WTC11 (cell line): ENCODE results near the gene CXCL14. TPM values are rescaled to one million over a fixed set of nuclear protein-coding genes. Genes with fewer than 3 reads are reported as not detected.

ENCODE experiments used
- ATAC-seq: fragments of 200-7000 bp; cut with Tn5 transposase; 2 replicates; pipeline ENCODE4 v1.10.0; 2021; ENCODE audit warnings: mild to moderate bottlenecking, moderate library complexity
- CTCF ChIA-PET: fragments of 300-600 bp; sonication (Branson Sonifier 250); formaldehyde crosslinking; loops from one replicate; lab custom pipeline; 2021; ENCODE audit warnings: antibody characterized with exemption; lab: Charles Lee
- POLR2A ChIA-PET: fragments of 350-600 bp; sonication (Branson Sonifier 250); formaldehyde crosslinking; loops from one replicate; lab custom pipeline; 2021; ENCODE audit warnings: antibody characterized with exemption; lab: Charles Lee
- DNase-seq: peaks from one replicate; pipeline ENCODE4 v3.0.0; 2021; ENCODE audit warnings: low spot score
- H3K27ac Mint-ChIP-seq: 2 replicates; pipeline ENCODE4 v1.8.0; 2021; ENCODE audit warnings: mixed read lengths
- H3K27me3 Mint-ChIP-seq: 2 replicates; pipeline ENCODE4 v1.8.0; 2021; ENCODE audit warnings: low read depth, mild to moderate bottlenecking, moderate library complexity, mixed read lengths
- H3K36me3 Mint-ChIP-seq: 2 replicates; pipeline ENCODE4 v1.8.0; 2021; ENCODE audit warnings: mixed read lengths
- H3K4me1 Mint-ChIP-seq: 2 replicates; pipeline ENCODE4 v1.8.0; 2022; ENCODE audit warnings: mixed read lengths
- H3K4me3 Mint-ChIP-seq: 2 replicates; pipeline ENCODE4 v1.8.0; 2021; ENCODE audit warnings: mild to moderate bottlenecking, moderate library complexity, mixed read lengths
- H3K9me3 Mint-ChIP-seq: 2 replicates; pipeline ENCODE4 v1.8.0; 2021; ENCODE audit warnings: mixed read lengths
- AFF4 ChIP-seq: sonication (generic); formaldehyde crosslinking; IDR thresholded peaks from 2 replicates; pipeline ENCODE4 v1.8.1; 2023; ENCODE audit warnings: mild to moderate bottlenecking, missing genetic modification reagents, borderline replicate concordance
- ATF1 ChIP-seq: sonication (generic); formaldehyde crosslinking; IDR thresholded peaks from 2 replicates; pipeline ENCODE4 v1.8.1; 2023; ENCODE audit warnings: mild to moderate bottlenecking, moderate library complexity, missing genetic modification reagents
- ATF6 ChIP-seq: sonication (generic); formaldehyde crosslinking; IDR thresholded peaks from 2 replicates; pipeline ENCODE4 v1.8.1; 2023; ENCODE audit warnings: mild to moderate bottlenecking, missing genetic modification reagents
- E2F1 ChIP-seq: sonication (generic); formaldehyde crosslinking; IDR thresholded peaks from 2 replicates; pipeline ENCODE4 v1.8.0; 2022; ENCODE audit warnings: mild to moderate bottlenecking, missing genetic modification reagents
- ESRRA ChIP-seq: sonication (generic); formaldehyde crosslinking; IDR thresholded peaks from 2 replicates; pipeline ENCODE4 v1.8.1; 2022; ENCODE audit warnings: mild to moderate bottlenecking, missing genetic modification reagents, borderline replicate concordance
- ETV6 ChIP-seq: sonication (generic); formaldehyde crosslinking; IDR thresholded peaks from 2 replicates; pipeline ENCODE4 v1.8.1; 2022; ENCODE audit warnings: mild to moderate bottlenecking, missing genetic modification reagents
- FOXK1 ChIP-seq: sonication (generic); formaldehyde crosslinking; IDR thresholded peaks from 2 replicates; pipeline ENCODE4 v1.8.0; 2022; ENCODE audit warnings: mild to moderate bottlenecking, moderate library complexity, missing genetic modification reagents
- MLX ChIP-seq: sonication (generic); formaldehyde crosslinking; IDR thresholded peaks from 2 replicates; pipeline ENCODE4 v1.8.1; 2023; ENCODE audit warnings: mild to moderate bottlenecking, missing genetic modification reagents, moderate library complexity
- NFATC4 ChIP-seq: fragments of 250-450 bp; sonication (Bioruptor Pico); IDR thresholded peaks from 2 replicates; pipeline ENCODE4 v1.9.0; 2021; ENCODE audit warnings: mild to moderate bottlenecking
- NFYB ChIP-seq: sonication (generic); formaldehyde crosslinking; conservative IDR thresholded peaks from 2 replicates; pipeline ENCODE4 v1.8.0; 2022; ENCODE audit warnings: low read depth, missing genetic modification reagents
- NR2C2 ChIP-seq: sonication (generic); formaldehyde crosslinking; IDR thresholded peaks from 2 replicates; pipeline ENCODE4 v1.8.0; 2022; ENCODE audit warnings: mild to moderate bottlenecking, missing genetic modification reagents
- NR3C1 ChIP-seq: sonication (generic); formaldehyde crosslinking; conservative IDR thresholded peaks from 2 replicates; pipeline ENCODE4 v1.8.1; 2023; ENCODE audit warnings: low read depth, mild to moderate bottlenecking, missing genetic modification reagents
- RORB ChIP-seq: fragments of 250-450 bp; sonication (Bioruptor Pico); IDR thresholded peaks from 2 replicates; pipeline ENCODE4 v1.9.0; 2021; ENCODE audit warnings: mild to moderate bottlenecking
- SMAD3 ChIP-seq: sonication (generic); formaldehyde crosslinking; IDR thresholded peaks from 2 replicates; pipeline ENCODE4 v1.8.0; 2022; ENCODE audit warnings: missing genetic modification reagents, mild to moderate bottlenecking, borderline replicate concordance
- SOX15 ChIP-seq: fragments of 250-450 bp; sonication (Bioruptor Pico); IDR thresholded peaks from 2 replicates; pipeline ENCODE4 v1.9.0; 2021; ENCODE audit warnings: mild to moderate bottlenecking
- ZMAT4 ChIP-seq: fragments of 250-450 bp; sonication (Bioruptor Pico); IDR thresholded peaks from 2 replicates; pipeline ENCODE4 v1.9.0; 2021; ENCODE audit warnings: mild to moderate bottlenecking
- ZNF138 ChIP-seq: sonication (generic); formaldehyde crosslinking; conservative IDR thresholded peaks from 2 replicates; pipeline ENCODE4 v1.8.1; 2022; ENCODE audit warnings: mild to moderate bottlenecking, moderate library complexity, missing genetic modification reagents
- ZNF219 ChIP-seq: sonication (generic); formaldehyde crosslinking; IDR thresholded peaks from 2 replicates; pipeline ENCODE4 v1.8.0; 2023; ENCODE audit warnings: missing genetic modification reagents, mild to moderate bottlenecking, borderline replicate concordance
- ZNF671 ChIP-seq: fragments of 250-450 bp; sonication (Bioruptor Pico); IDR thresholded peaks from 2 replicates; pipeline ENCODE4 v1.8.0; 2021; ENCODE audit warnings: mild to moderate bottlenecking
- total RNA-seq: library from RNA; stranded (reverse); gene quantifications from 3 replicates; pipeline ENCODE4 v1.2.3, GENCODE V29; 2021
- TF ChIP-seq, protein P1 (sequence below): sonication (generic); formaldehyde crosslinking; IDR thresholded peaks from 2 replicates; pipeline ENCODE4 v1.8.1; 2023; ENCODE audit warnings: mild to moderate bottlenecking, missing genetic modification reagents
- TF ChIP-seq, protein P2 (sequence below): sonication (generic); formaldehyde crosslinking; IDR thresholded peaks from 2 replicates; pipeline ENCODE4 v1.8.0; 2022; ENCODE audit warnings: mild to moderate bottlenecking, missing genetic modification reagents

The CXCL14 gene
- total RNA-seq, 1 experiment from 2014 or later: 0.87 TPM

- TF ChIP-seq ATF6 (CRISPR knock-in tag) (no peak), ETV6 (no peak), ZNF671 (CRISPR knock-in tag) (no peak), MLX (CRISPR knock-in tag) (no peak)
These were observed 9.8 kb downstream of the CXCL14 start (continued) for GRCh38 chr5:135568923-135569360.

DNA sequence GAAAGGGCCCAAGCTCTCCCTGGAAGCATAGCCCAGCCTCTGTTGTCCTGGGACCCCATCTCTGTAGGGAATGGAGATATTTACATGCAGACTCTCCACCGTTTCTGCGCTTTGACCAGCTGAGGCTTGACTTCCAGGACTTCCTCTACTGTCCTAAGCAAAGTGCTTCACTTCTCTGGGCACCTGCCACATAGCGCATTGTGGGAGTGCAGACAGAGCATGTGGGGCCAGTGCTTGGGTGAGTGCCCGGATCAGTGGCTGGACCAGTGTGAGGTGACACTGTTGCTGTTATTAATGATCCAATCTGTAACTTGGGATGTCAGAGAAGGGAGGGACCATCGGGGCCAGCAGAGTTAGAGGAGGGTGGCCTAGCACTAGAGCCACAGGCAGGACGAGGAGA, 10.5 kb downstream of the CXCL14 start:
- DNase-seq (no peak), ATAC-seq (no peak)
- POLR2A ChIA-PET: no interaction called here
- H3K4me3 Mint-ChIP-seq: no peak overlapping the region
- CTCF ChIA-PET: interaction anchor here (1.0 to 13.7 kb wide), 10 partner anchors 9 to 266 kb away, joined by 3 to 324 read pairs (median 50); partner anchors contain the start of gene SLC25A48
- TF ChIP-seq RORB (CRISPR knock-in tag) (no peak), ZNF219 (CRISPR knock-in tag) (no peak), ZMAT4 (no peak), FOXK1 (CRISPR knock-in tag) (no peak), ETV6 (no peak), NFYB (CRISPR knock-in tag) (no peak), E2F1 (CRISPR knock-in tag) (no peak), AFF4 (no peak), NR2C2 (no peak), NR3C1 (CRISPR knock-in tag) (no peak), NFATC4 (CRISPR knock-in tag) (no peak), ESRRA (CRISPR knock-in tag) (no peak), SMAD3 (CRISPR knock-in tag) (no peak), ZNF138 (CRISPR knock-in tag) (no peak), ATF1 (no peak), ZNF671 (CRISPR knock-in tag) (no peak), SOX15 (CRISPR knock-in tag) (no peak)
- TF ChIP-seq, protein P1, sequence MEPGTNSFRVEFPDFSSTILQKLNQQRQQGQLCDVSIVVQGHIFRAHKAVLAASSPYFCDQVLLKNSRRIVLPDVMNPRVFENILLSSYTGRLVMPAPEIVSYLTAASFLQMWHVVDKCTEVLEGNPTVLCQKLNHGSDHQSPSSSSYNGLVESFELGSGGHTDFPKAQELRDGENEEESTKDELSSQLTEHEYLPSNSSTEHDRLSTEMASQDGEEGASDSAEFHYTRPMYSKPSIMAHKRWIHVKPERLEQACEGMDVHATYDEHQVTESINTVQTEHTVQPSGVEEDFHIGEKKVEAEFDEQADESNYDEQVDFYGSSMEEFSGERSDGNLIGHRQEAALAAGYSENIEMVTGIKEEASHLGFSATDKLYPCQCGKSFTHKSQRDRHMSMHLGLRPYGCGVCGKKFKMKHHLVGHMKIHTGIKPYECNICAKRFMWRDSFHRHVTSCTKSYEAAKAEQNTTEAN (CRISPR knock-in tag): no peak
- TF ChIP-seq, protein P2, sequence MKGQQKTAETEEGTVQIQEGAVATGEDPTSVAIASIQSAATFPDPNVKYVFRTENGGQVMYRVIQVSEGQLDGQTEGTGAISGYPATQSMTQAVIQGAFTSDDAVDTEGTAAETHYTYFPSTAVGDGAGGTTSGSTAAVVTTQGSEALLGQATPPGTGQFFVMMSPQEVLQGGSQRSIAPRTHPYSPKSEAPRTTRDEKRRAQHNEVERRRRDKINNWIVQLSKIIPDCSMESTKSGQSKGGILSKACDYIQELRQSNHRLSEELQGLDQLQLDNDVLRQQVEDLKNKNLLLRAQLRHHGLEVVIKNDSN (CRISPR knock-in tag): no peak
- TF ChIP-seq, all 79 proteins: peak for 0
- Mint-ChIP-seq H3K27me3 (peaks cover 6% of the 10 kb centered on the region), H3K36me3 (no peaks in the 10 kb centered on the region), H3K4me1 (peaks cover 39% of the 10 kb centered on the region), H3K27ac (no peak overlapping the region), H3K9me3 (no peaks in the 10 kb centered on the region)
